HepG2 (cell line): Measurements from ENCODE around the gene PGK1. TPM values are rescaled to one million over a fixed set of nuclear protein-coding genes. Genes with fewer than 3 reads are reported as not detected.

Source experiments
- CENPT ChIP-seq: sonication (generic); formaldehyde crosslinking; IDR thresholded peaks from 2 replicates; pipeline ENCODE4 v1.8.0; 2022; ENCODE audit warnings: low read depth, mild to moderate bottlenecking, moderate library complexity, missing genetic modification reagents
- GATA4 ChIP-seq: sonication (generic); IDR thresholded peaks from 2 replicates; pipeline ENCODE4 v1.6.1; 2016; ENCODE audit warnings: antibody characterized with exemption, low read depth, borderline replicate concordance
- IRF9 ChIP-seq: sonication (generic); formaldehyde crosslinking; IDR thresholded peaks from 2 replicates; pipeline ENCODE4 v1.8.0; 2022; ENCODE audit warnings: missing genetic modification reagents, mild to moderate bottlenecking, borderline replicate concordance
- KLF6 ChIP-seq: IDR thresholded peaks from 2 replicates; pipeline ENCODE4 v1.8.0; 2016; ENCODE audit warnings: missing biosample characterization, missing genetic modification reagents
- NFE2L1 ChIP-seq: sonication (generic); formaldehyde crosslinking; IDR thresholded peaks from 2 replicates; pipeline ENCODE4 v1.4.0; 2020; ENCODE audit warnings: missing genetic modification reagents, mild to moderate bottlenecking, borderline replicate concordance
- NFKBIZ ChIP-seq: IDR thresholded peaks from 2 replicates; pipeline ENCODE4 v1.6.1; 2018; ENCODE audit warnings: missing genetic modification reagents, missing compliant biosample characterization
- TAF15 ChIP-seq: fragments of 200-400 bp; formaldehyde crosslinking; IDR thresholded peaks from one replicate; pipeline ENCODE4 v1.6.1; 2018; ENCODE audit warnings: mild to moderate bottlenecking, low read depth, low read length; ENCODE audit not compliant: poor library complexity, severe bottlenecking
- ZBTB10 ChIP-seq: sonication (generic); formaldehyde crosslinking; IDR thresholded peaks from 2 replicates; pipeline ENCODE4 v1.4.0; 2020; ENCODE audit warnings: missing genetic modification reagents, borderline replicate concordance
- ZBTB26 ChIP-seq: IDR thresholded peaks from 2 replicates; pipeline ENCODE4 v1.6.1; 2016; ENCODE audit warnings: missing compliant biosample characterization, missing genetic modification reagents, borderline replicate concordance
- ZBTB38 ChIP-seq: sonication (generic); formaldehyde crosslinking; IDR thresholded peaks from 2 replicates; pipeline ENCODE4 v1.5.1; 2020; ENCODE audit warnings: mild to moderate bottlenecking, missing genetic modification reagents
- ZHX1 ChIP-seq: sonication (generic); formaldehyde crosslinking; IDR thresholded peaks from 2 replicates; pipeline ENCODE4 v1.8.1; 2022; ENCODE audit warnings: low read depth, mild to moderate bottlenecking, missing genetic modification reagents
- ZNF136 ChIP-seq: sonication (generic); formaldehyde crosslinking; IDR thresholded peaks from 2 replicates; pipeline ENCODE4 v1.8.1; 2022; ENCODE audit warnings: low read depth, mild to moderate bottlenecking, moderate library complexity, missing genetic modification reagents
- ZNF138 ChIP-seq: sonication (generic); formaldehyde crosslinking; IDR thresholded peaks from 2 replicates; pipeline ENCODE4 v1.5.0; 2020; ENCODE audit warnings: mild to moderate bottlenecking, low read depth, missing genetic modification reagents
- ZNF232 ChIP-seq: sonication (generic); formaldehyde crosslinking; IDR thresholded peaks from 2 replicates; pipeline ENCODE4 v1.4.0; 2020; ENCODE audit warnings: missing genetic modification reagents, borderline replicate concordance
- ZNF569 ChIP-seq: sonication (generic); formaldehyde crosslinking; IDR thresholded peaks from 2 replicates; pipeline ENCODE4 v1.5.0; 2020; ENCODE audit warnings: mild to moderate bottlenecking, missing genetic modification reagents, moderate library complexity, borderline replicate concordance
- ZNF768 ChIP-seq: sonication (generic); formaldehyde crosslinking; IDR thresholded peaks from 2 replicates; pipeline ENCODE4 v1.4.0; 2020; ENCODE audit warnings: missing genetic modification reagents
- ZSCAN31 ChIP-seq: sonication (generic); formaldehyde crosslinking; IDR thresholded peaks from 2 replicates; pipeline ENCODE4 v1.5.0; 2020; ENCODE audit warnings: low read depth, mild to moderate bottlenecking, missing genetic modification reagents
- ZSCAN5A ChIP-seq: sonication (generic); formaldehyde crosslinking; IDR thresholded peaks from 2 replicates; pipeline ENCODE4 v1.8.0; 2022; ENCODE audit warnings: mild to moderate bottlenecking, missing genetic modification reagents, borderline replicate concordance
- polyA plus RNA-seq, 8 experiments: library from polyadenylated mRNA; depleted of rRNA in 3 of 8; stranded (reverse) in 7 of 8; unstranded in 1 of 8; fragments of >200 nt; fragmentation: Illumina TruSeq in 4 of 8; extraction: Trizol in 4 of 8; gene quantifications; 2 replicates each; pipeline versions ENCODE4 v1.2.1 to v1.2.3, GENCODE V29; 2011 to 2016; ENCODE audit warnings: low read depth in 4 of 8, missing spikeins in 1 of 8, mixed read lengths in 1 of 8; ENCODE audit not compliant: insufficient read depth in 1 of 8
- total RNA-seq, 5 experiments: library from RNA; depleted of rRNA; stranded (reverse); fragments of >200 nt; fragmentation: Illumina TruSeq; extraction: Trizol; gene quantifications; 2 replicates each; pipeline ENCODE4 v1.2.3, GENCODE V29; 2016; ENCODE audit warnings: low read depth in 1 of 5

Gene PGK1
- total and polyA plus RNA-seq, 2 of the 13 experiments (the other 11 are each of a cell fraction or from before 2014, with no cell fraction given): 325 to 1,274 TPM

GRCh38 chrX:78139160-78140123, 35.4 kb downstream of the PGK1 start, which contains the start of gene TAF9B (continued):
- no peak for TF ChIP-seq ZBTB10 (CRISPR knock-in tag)
- TF ChIP-seq NFKBIZ (CRISPR knock-in tag): no peak
- no peak for TF ChIP-seq TAF15
- no peak for TF ChIP-seq ZNF136
- no peak for TF ChIP-seq ZNF138 (CRISPR knock-in tag)
- no peak for TF ChIP-seq ZNF232 (CRISPR knock-in tag)
- no peak for TF ChIP-seq ZBTB26 (CRISPR knock-in tag)
- TF ChIP-seq KLF6: no peak
- TF ChIP-seq NFE2L1: no peak
- no peak for TF ChIP-seq GATA4
- no peak for TF ChIP-seq CENPT (CRISPR knock-in tag)
- TF ChIP-seq ZNF768 (CRISPR knock-in tag): no peak
- TF ChIP-seq IRF9 (CRISPR knock-in tag): no peak
- TF ChIP-seq ZHX1 (CRISPR knock-in tag): no peak
- TF ChIP-seq ZBTB38 (CRISPR knock-in tag): no peak
- no peak for TF ChIP-seq ZNF569 (CRISPR knock-in tag)
- TF ChIP-seq ZSCAN5A (CRISPR knock-in tag): no peak
- no peak for TF ChIP-seq ZSCAN31 (CRISPR knock-in tag)
